Type B pancreatic cell (in vitro differentiated cells): Measurements from ENCODE around the gene TBC1D22B. TPM values are rescaled to one million over a fixed set of nuclear protein-coding genes. Genes with fewer than 3 reads are reported as not detected.
"Not testable (repeated sequence)": the region's sequence is repeated elsewhere in the genome, so short reads cannot be mapped to it uniquely, and the experiment has no call there.

ENCODE experiments used
- DNase-seq: peaks from one replicate; pipeline ENCODE4 v3.0.0; 2021; ENCODE audit warnings: mixed read lengths; ENCODE audit not compliant: unreplicated experiment; ENCODE audit errors: extremely low spot score
- H3K27ac Mint-ChIP-seq: 2 replicates; pipeline ENCODE4 v1.8.0; 2021; ENCODE audit warnings: mild to moderate bottlenecking, mixed read lengths
- H3K27me3 Mint-ChIP-seq: 2 replicates; pipeline ENCODE4 v1.8.0; 2021; ENCODE audit warnings: mixed read lengths
- H3K36me3 Mint-ChIP-seq: 2 replicates; pipeline ENCODE4 v1.8.0; 2021; ENCODE audit warnings: mixed read lengths
- H3K4me1 Mint-ChIP-seq: one replicate; pipeline ENCODE4 v1.8.0; 2021; ENCODE audit warnings: mixed read lengths; ENCODE audit not compliant: unreplicated experiment
- H3K4me3 Mint-ChIP-seq: 2 replicates; pipeline ENCODE4 v1.8.0; 2021; ENCODE audit warnings: mild to moderate bottlenecking, mixed read lengths
- H3K9me3 Mint-ChIP-seq: 2 replicates; pipeline ENCODE4 v1.8.0; 2021; ENCODE audit warnings: mixed read lengths
- CTCF ChIP-seq: fragments of 200-600 bp; sonication (generic); conservative IDR thresholded peaks from 2 replicates; pipeline ENCODE4 v1.5.0; 2021; ENCODE audit warnings: antibody characterized with exemption, mild to moderate bottlenecking
- total RNA-seq: library from RNA; stranded (reverse); gene quantifications from 2 replicates; pipeline ENCODE4 v1.2.1, GENCODE V29; 2021; ENCODE audit warnings: low replicate concordance

Gene TBC1D22B
- total RNA-seq, 1 donor from 2014 or later: 13.6 TPM

GRCh38 chr6:37304766-37305165 lies 47.2 kb downstream of the TBC1D22B start:
- TF ChIP-seq CTCF: no peak
- H3K27ac Mint-ChIP-seq: no peak overlapping the region
- peaks cover 34% of the 10 kb centered on the region for H3K36me3 Mint-ChIP-seq
- no peaks in the 10 kb centered on the region for H3K27me3 Mint-ChIP-seq
- H3K4me3 Mint-ChIP-seq: no peak overlapping the region
- no peaks in the 10 kb centered on the region for H3K9me3 Mint-ChIP-seq
- H3K4me1 Mint-ChIP-seq: peaks cover 32% of the 10 kb centered on the region
- DNase-seq: no peak

GRCh38 chr6:37305841-37306425 lies 48.4 kb downstream of the TBC1D22B start:
- H3K4me3 Mint-ChIP-seq: no peak overlapping the region

GRCh38 chr6:37306624-37307222 lies 49.2 kb downstream of the TBC1D22B start:
- TF ChIP-seq CTCF: no peak
- H3K36me3 Mint-ChIP-seq: peaks cover 24% of the 10 kb centered on the region
- no peaks in the 10 kb centered on the region for H3K9me3 Mint-ChIP-seq
- no peak overlapping the region for H3K4me3 Mint-ChIP-seq
- DNase-seq: no peak
- peaks cover 32% of the 10 kb centered on the region for H3K4me1 Mint-ChIP-seq
- H3K27ac Mint-ChIP-seq: no peak overlapping the region
- no peaks in the 10 kb centered on the region for H3K27me3 Mint-ChIP-seq

More at GRCh38 chr6:37305841-37306425, 48.4 kb downstream of the TBC1D22B start:
- Mint-ChIP-seq H3K9me3 (no peaks in the 10 kb centered on the region), H3K4me1 (peaks cover 32% of the 10 kb centered on the region), H3K36me3 (peaks cover 30% of the 10 kb centered on the region), H3K27ac (no peak overlapping the region), H3K27me3 (no peaks in the 10 kb centered on the region)
- DNase-seq: no peak
- TF ChIP-seq CTCF: no peak

DNA sequence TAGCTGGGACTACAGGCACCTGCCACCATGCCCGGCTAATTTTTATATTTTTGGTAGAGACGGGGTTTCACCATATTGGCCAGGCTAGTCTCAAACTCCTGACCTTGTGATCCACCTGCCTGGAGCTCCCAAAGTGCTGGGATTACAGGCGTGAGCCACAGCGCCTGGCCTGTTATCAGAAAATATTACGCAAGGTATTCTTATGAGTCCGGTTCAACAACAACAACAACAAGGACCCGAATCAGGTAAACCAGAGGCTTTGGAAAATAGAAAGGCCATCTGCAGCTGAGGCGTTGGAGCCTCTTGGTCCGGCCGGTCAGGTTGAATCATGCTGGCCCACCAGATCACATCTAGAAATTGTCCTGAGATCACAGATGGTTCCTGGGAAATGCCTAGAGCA lies 49.9 kb downstream of the TBC1D22B start:
- peaks cover 24% of the 10 kb centered on the region for H3K36me3 Mint-ChIP-seq
- H3K4me1 Mint-ChIP-seq: peaks cover 32% of the 10 kb centered on the region
- H3K4me3 Mint-ChIP-seq, H3K27me3 Mint-ChIP-seq, DNase-seq, H3K9me3 Mint-ChIP-seq: not testable (repeated sequence)
- H3K27ac Mint-ChIP-seq: peak overlapping the region; percentile 74

GRCh38 chr6:37308069-37308815 lies 50.7 kb downstream of the TBC1D22B start:
- Mint-ChIP-seq H3K27me3 (no peaks in the 10 kb centered on the region), H3K27ac (peak overlapping the region; percentile 74), H3K4me1 (peaks cover 27% of the 10 kb centered on the region), H3K9me3 (no peaks in the 10 kb centered on the region), H3K4me3 (peak overlapping the region; percentile 37), H3K36me3 (peaks cover 18% of the 10 kb centered on the region)
- no peak for TF ChIP-seq CTCF
- no peak for DNase-seq

DNA sequence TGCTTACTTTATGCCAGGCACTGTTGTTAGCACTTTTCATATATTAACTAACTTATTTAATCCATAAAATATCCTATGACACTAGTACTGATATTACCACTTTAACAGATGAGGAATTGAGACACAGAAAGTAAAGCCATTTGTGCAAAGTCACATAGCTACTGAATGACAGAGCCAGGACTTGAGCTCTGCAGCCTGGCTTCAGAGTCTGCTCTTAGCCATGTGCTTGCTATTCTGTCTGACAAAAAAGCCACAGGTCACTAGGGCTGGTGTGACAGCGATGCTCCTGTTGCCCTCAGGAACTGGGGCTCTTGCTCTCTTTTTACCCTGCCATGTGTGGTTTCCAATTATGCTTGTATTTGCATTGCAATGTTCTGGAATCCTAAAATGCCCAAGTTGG lies 51.5 kb downstream of the TBC1D22B start:
- peaks cover 20% of the 10 kb centered on the region for H3K4me1 Mint-ChIP-seq

More for the DNA sequence above, 51.5 kb downstream of the TBC1D22B start:
- TF ChIP-seq CTCF: no peak
- Mint-ChIP-seq H3K27ac (no peak overlapping the region), H3K9me3 (no peaks in the 10 kb centered on the region), H3K4me3 (no peak overlapping the region), H3K27me3 (no peaks in the 10 kb centered on the region), H3K36me3 (peaks cover 19% of the 10 kb centered on the region)
- DNase-seq: no peak
